DMS153 treated with DMSO at 0.1 percent for 48 hours (cell line): ENCODE results near the gene PDK3.

ENCODE experiments used
- DNase-seq: peaks from one replicate; lab custom pipeline; 2025; ENCODE audit not compliant: unreplicated experiment; lab: John Stamatoyannopoulos, UW

PDK3 gene

DNA sequence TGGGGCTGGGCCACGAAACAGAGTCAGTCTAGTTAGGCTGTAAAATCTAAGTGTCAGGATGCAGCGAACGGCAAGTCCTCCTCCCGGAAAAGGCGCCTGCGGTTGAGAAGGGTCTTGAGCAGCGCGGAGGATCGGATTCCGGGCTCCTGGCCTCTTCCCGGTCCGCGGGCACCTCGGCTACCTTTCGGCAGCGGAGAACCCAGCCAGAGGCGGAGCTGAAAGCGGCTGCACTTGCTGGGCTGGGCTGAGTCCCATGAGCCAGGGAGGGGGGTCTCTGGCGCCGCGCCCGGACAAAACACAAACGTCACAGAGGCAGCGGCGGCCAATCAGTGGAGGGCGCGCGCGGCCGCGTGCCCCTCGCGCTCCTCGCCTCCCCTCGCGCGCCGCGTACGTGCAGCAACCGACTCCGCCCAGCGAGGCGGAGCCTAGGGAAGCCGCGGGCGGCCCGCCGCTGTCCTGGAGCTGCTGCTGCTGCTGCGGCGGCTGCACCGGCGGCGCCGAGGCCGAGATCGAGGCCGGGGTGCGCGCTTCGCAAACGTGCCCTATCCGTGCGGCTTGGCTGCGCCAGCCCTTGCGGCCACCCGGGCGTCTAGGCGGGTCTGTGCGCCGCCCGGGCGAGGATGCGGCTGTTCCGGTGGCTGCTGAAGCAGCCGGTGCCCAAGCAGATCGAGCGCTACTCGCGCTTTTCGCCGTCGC, at the start of gene PDK3:
Gene PDK3, plus strand, starts transcription at position 451 of the 696 bp plus-strand sequence. Its CDS starts 170 bp downstream, at position 621.
- DNase-seq: peak; percentile 61

DNA sequence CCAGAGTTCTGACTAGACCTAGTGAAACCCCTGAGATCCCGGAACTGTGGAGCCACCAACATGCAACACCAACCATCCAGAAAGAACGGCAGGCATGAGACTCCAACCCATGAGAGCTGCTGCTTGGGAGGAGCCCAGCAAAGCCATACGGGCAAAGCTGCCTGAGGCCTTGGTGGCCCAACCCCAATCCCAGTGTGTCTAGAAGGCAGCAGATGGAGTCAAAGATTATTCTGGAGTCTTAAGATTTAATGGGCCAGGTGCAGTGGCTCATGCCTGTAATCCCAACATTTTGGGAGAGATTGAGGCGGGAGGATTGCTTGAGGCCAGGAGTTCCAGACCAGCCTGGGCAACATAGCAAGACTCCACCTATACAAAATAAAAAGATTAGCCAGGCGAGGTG, 49.2 kb upstream of the PDK3 start:
- no peak for DNase-seq

DNA sequence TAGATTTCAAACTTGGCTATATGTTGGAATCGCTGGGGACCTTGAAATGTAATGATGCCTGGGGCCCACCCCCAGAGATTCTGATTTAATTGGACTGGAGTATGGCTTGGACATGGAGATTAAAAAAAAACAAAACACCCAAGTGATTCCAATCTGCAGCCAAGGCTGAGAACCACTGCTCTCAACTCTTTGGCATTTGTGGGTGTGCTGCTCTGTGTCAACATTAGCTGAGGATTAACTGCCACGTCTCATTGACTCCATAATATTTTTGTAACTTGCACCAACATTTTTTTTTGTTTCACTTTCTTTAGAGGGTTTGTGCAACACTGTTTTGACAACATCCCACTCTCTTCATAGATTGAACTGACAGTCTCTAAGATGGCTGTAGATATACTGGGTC, 41.1 kb upstream of the PDK3 start:
- DNase-seq: no peak

DNA sequence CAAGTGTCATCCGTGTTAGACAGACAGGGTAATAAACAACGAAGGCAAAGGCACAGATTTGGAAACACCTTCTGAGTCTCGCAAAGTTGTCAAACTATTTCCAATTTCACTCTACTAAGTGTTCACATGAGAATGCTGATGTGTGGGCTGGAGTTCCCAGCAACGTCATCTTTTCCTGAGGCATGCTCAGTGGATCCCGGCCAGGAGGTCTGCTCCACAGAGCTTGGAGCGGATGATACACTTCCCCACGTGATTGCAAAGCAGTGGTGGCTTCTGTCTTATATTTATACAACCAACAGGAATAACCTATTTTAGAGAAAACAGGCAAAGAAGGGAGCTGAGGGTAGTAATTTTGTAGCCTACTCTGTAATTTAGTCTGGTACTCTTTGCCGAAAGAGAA, 40.1 kb upstream of the PDK3 start:
- no peak for DNase-seq

DNA sequence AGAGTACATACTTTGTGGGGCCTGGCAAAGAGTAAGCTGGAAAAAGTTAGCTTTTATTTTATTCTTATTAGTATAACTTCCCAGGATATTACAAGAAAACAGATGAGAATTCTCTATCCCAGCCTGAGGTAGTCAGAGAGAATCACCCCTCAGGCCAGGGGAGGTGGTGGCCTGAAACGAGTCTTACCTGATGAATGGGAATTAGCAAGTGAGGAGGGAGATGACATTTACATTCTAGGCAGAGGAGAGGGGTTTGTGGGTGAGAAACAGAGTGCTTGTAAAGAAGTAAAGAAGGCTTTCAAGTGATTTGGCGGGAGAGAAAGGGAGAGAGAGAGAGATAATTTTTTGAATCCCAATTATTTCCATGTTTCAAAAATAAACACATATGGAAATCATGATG, 39.3 kb upstream of the PDK3 start:
- no peak for DNase-seq

DNA sequence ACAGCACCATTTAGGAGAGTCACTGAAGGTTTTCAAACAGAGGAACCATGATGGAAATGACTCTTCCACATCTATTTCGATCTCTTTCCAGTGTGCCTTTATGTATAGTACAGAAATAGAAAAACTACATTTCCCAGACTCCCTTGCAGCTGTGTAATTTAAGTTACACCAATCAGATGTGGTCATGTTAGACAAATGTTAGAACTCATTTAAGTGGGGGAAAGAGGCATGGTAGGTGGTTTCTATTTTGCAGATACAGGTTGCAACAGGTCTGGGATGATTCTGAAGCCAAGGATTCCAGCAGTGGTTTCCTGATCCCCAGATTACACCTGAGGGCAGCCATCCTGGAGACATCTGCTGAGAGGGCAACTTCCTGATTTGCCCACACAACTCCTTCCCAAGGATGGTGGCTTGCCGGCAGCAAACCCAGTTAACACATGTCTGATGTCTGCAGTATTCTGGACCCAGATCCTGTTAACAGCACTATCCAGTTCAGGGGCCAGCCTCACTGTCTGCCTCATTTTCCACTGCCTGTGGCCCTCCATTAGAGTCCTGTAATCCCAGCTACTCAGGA, 38.7 kb upstream of the PDK3 start:
- no peak for DNase-seq

DNA sequence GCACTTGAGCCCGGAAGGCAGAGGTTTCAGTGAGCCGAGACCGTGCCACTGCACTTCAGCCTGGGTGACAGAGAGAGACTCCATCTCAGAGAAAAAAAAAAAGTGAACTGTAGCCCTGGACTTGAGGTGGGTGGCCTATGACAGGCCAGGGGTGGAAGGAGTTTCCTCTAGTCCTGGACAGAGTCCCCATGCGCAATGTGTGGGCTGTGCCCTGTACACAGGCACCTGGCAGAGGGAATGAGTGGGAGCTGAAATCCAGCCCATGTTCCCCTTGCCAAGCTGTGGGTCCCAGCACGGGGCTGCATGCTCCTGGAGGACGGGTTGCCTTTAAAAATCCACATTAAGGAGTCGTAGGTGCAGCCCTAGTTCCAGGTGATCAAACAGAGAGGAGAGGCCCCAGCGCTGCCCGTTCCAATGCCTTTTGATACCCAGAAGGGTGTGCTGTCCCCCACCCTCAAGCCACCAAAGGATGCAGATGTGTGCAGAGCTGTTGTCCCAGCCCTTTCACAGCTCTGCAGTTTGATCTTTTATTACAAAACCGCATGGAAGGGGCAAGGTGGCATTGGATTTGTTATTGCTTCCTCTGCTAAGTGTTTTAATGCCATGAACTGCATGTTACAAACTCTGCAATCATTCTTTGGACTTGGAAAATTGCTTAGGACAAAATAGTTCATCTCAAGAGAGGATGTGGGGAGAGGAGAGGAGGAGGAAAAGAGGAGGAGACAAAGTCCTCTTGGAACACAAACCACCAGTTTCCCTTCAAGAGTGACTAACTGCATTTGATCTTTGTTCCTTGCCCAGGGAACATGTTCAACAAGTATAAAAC, 38.0 kb upstream of the PDK3 start:
- no peak for DNase-seq

DNA sequence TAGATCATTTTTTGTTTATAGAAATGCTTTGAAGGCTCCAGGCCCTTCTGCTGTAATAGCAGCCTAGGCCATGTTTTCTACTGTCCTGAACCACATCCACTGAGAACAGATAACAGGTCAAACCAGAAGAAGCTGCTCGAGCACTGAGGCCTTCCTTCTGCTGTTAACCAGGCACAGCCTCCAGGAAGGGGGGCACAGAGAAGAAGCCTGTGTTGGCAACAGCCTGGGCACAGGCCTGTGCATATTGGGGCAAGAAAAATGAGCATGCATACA, 37.4 kb upstream of the PDK3 start:
- no peak for DNase-seq

DNA sequence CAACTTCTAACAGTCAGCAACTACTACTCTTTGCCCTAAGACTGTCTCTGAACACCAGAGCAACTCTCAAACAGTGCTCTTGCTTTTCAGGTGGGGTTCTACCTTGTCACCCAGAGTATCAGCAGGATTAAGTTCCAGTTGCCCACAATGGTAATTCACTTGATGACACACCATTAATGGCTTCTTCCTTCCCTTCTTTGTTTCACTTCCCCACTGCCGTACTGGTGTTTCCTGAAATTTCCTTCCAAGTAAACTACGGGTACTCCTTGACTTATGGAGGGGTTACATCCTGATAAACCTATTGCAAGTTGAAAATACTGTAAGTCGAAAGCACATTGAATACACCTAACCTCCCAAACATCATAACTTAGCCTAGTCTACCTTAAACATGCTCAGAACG, 36.6 kb upstream of the PDK3 start:
- DNase-seq: no peak

DNA sequence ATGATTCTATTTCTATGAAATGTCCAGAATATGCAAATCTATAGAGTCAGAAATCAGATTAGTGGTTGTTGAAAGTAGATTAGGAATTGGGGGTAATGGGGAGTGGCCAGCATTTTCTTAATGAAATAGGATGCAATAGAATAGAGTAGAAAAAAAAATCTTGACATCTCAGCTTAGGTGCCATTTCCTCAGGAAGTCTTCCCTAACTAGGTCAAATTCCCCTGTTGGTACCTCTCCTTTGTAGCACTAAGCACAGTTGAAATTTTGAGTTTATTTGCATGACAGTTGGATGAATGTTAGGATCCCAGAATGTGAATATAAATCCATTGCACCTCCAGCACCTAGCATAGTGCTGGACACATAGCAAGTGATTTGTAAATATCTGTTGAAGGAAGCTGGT, 30.0 kb upstream of the PDK3 start:
- no peak for DNase-seq

DNA sequence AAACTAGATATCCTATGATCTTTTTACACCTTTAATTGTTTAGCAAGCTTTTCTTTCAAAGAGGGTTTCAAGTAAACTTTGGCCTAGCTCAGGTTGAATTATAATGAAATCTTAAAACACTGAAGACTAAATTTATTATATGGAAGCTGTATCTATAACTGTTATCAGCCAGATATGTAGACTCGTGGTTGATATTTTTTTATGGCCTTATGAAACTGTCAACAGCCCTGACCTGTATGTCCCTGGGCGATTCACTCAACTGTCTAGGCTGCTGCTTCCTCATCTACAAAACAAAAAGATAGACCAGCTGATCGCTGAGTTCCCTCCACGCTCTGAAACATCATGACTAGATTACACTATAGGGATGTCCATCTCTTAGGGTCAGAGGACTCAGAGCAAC, 21.2 kb upstream of the PDK3 start:
- no peak for DNase-seq

DNA sequence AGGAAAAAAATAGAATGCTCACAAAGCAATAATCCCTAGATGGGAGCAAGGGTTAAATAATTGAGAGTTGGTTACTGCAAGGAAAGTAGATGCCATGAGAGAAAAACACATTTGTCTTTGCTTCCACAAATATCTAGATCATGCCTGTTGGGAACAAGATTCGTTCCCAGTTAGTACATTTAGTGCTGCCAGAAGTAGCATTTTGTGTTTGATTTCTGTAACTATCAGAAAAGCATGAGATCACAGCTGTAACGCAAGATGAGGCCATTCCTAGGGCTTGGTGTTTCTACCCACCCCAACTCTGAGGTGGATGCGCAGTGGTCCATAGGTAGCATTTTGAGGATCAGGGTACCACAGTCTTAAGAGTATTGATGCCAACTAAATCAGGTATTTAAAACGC, 20.4 kb upstream of the PDK3 start:
- DNase-seq: no peak

DNA sequence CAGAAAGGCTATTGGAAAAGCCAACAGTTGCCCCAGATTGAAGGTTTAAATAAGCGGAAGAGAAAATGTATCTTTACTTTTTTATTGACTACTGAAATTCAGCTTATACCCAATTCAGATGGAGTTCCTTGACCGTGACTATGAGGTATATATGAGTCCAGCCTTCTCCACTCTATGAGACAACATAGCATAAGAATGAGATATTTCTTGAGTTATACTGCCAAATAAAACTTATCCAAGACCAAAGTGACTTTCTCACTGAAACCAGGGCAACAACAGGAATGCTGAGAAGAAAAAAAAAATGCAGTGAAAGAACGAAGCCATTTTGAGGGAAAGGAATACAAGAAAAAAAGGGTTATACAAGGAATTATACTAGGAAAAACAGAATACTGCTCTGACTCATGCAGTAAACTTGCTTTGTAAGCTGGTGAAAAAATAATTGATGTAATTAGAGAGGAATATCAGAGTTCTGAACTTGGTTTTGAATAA, 16.3 kb upstream of the PDK3 start:
- no peak for DNase-seq

DNA sequence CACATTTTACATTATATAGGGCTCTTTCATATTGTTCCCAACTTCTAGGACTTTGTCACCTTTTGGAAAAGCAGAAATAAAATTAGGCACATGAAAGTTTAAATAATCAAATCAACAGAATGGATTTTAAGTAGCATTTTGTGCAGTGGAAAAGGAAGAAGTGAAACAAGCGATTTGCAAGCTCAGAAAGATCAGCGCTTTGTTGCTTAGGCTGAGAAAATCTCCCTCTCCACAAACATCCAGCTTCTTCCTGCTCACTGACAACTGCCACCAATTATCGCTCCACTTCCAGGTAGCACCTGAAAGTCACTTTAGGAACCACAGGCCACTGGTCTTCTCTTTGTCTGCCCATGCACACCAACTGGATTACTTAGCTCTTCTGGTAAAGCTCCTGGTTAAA, 2.0 kb upstream of the PDK3 start:
- no peak for DNase-seq

DNA sequence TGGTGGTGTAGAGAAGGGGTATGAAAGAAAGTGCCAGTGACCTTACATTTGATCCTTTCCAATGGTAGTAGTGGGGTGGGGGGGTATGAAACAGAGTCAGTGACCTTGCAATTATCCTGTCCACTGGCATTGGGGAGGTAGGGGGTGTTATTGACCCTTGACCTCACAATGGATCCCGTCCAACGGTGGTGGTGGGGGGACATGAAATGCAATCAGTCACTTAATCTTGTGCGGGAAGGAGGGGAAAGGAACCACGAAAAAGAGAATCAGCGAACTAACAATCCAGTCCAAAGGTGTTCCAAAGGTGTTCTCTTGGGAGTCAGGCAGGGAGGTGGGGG, 619 bp upstream of the PDK3 start:
- DNase-seq: no peak

DNA sequence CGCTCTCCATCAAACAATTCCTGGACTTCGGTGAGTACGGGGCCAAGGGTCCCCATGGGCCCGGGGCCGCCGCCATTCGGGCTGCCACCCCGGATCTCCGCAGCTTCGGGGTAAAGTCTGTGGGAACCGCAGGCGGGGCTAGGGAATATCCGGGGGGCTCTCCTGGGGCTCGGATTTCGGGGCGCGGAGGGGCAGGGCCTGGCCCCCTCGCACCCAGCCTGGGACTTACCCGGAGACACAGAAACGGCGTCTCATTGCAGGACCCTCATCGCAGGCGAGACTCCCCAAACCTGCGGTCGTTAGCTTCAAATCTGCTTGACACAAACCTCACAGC, 413 bp downstream of the PDK3 start:
- no peak for DNase-seq

DNA sequence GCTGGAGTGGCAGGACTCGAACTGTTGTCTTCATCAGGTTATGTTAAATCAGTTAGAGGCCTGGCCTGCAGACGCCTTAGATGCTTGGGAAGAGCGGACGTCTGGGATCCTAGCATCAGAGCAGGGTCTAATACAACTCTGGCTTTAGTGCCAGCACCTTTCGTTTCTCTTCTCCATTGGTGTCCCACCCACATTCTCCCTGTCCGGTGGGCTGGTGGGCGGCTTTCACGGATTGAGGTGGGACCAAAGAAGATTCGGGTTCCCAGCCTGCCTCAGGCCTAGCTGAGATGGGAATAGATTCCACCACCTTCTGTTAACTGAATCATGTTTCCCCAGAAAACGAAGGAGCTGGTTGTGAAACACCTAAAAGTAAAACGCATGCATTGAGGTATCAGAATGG, 939 bp downstream of the PDK3 start:
- no peak for DNase-seq

DNA sequence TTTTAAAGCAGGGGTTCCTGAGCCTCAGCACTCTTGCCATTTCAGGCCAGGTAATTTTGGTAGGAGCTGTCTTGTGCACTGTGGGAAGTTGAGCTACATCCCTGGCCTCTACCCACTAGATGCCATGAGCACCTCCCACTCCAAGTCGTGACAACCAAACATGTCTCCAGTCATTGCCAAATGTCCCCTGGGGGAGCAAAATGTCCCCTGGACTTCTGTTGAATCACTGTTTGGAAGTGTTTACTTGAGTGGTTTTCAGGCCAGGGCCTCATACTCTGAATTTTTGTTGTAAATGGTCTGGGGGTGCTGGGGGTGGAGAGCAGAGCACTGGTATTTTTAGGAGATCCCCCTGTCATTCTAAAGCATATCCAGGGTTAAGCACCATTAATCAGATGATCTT, 3.2 kb downstream of the PDK3 start:
- no peak for DNase-seq

DNA sequence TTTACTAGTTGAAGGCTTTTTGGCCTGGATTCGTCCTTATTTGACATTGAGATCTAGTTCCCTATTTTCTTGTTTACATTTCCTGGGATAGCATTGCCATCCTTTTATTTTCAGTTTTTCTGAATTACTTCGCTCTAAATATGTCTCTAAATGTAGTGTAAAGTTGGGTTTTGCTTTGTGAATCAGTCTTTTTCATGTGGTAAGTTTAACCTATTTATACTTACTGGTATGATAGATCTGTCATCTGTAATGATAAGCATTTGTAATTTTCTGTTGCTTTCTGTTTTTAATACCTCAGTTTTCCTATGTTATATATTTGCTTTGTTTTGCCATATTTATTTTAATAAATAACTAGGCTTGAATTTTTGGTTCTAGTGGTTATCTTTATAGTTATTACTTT, 6.7 kb downstream of the PDK3 start:
- DNase-seq: no peak

DNA sequence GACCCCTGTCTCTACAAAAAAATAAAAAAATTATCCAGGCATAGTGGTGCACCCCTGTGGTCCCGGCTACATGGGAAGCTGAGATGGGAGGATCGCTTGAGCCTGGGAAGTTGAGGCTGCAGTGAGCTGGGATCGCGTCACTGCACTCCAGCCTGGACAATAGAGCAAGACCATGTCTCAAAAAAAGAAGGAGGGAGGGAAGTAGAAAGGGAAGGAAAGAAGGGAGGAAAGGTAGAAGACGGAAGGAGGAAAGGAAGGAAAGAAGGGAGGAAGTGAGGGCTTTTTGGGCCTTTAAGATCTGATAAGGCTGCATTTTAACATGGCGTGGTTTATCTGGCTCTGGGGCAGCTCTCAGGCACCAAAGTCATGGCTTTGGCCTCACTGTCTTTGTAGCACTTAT, 10.4 kb downstream of the PDK3 start:
- no peak for DNase-seq

DNA sequence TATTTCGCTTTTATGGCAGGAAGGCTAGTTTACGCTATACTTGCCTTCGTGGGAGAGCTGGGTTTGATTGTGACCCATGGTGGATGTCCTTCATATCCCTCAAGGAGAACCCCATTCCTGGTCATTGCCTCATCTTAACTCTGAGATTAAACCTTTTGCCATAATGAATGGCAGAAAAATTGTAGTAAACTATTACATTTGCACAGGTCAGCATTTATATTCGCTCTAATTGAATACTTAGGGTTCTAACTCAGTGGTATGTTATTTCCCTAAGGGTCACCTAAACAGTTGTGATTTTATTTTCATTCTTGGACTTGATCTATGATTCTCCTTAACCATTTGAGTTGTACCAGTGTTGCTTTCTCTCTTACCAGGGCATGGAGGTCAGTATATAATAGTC, 13.4 kb downstream of the PDK3 start:
- no peak for DNase-seq

DNA sequence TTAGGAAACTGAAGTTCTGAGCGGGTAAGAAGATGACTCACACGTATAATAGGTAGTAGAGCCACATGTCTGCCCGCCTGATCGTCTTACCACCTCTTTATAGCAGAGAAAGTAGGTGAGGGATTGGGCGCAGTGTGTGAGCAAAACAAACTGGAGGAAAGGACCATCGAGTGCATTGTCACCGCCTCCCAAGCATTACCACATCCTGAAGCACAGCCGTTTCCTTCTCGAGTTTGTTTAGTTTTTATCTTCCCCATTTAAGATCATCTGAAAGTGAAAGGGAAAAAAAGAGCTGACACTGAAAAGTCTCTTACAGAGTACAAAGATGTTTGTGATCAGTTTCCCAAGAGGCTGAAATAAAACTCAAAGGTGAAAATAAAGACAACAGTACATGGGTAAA, 14.8 kb downstream of the PDK3 start:
- DNase-seq: peak; percentile 59

DNA sequence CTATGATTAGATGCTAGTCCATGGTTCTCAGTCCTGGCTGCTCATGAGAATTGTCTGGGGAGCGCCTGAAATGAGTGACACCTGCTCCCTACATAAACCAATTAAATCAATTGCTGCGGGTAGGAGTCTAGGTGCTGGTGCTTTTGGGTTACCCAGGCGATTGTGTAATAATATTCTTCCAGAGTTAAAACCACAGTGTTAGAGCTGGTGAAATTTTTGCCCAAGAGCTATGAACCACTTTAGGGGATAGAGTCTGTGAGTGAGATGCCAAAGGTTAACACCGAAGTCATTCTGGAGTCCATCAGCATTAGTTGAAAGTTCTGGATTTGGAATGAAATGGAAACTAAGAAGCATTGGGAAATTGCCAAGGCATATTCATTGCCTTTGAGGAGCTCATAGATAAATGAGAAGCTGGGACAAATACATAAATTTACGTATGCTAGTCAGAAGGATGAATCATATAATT, 15.3 kb downstream of the PDK3 start:
- no peak for DNase-seq
